Measurements from ENCODE around the gene RCE1.

RCE1 gene

DNA sequence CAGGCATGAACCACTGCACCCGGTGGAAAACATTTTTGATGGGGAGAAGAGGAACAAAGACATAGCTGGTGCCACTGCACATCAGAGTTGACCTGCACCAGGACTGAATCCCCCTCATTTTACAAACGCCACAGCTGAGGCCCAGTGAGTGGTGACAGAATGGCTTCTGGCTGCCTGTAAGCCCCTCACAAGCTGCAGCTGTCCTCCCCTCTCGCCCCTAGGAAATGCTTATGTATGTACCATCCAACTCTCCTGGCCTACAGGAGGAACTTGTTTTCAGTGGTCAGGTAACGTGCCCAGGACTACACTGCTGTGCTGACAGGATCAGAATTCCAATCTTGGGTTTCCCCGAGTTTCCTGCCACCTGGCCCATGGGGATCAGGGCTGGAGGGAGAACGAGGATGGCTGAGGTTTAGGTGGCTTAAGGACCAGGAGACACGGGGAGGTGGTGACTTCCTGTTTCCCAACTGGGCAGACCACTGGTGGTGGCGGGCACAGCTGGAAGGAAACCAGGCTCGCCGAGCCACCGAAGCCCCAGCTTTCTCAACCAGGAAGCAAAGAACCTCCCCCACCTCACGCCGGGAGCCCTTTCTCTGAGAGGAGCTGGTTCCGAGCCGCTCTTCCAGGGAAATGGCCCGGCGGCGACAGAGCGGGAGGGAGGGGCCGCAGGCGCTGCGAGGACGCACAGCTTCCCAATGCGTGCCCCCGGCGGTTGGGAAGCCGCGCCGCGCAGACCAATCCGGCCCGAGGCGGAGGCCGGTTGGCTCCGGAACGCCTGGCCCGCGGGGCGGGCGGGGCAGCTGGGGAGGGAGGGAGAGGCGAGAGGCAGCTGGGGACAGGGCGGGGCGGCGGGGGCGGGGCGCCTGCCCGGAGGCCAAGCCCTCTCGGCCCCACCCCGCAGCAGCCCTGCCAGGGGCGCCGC, 12.6 kb downstream of the RCE1 start:
- TF ChIP-seq, protein P1, sequence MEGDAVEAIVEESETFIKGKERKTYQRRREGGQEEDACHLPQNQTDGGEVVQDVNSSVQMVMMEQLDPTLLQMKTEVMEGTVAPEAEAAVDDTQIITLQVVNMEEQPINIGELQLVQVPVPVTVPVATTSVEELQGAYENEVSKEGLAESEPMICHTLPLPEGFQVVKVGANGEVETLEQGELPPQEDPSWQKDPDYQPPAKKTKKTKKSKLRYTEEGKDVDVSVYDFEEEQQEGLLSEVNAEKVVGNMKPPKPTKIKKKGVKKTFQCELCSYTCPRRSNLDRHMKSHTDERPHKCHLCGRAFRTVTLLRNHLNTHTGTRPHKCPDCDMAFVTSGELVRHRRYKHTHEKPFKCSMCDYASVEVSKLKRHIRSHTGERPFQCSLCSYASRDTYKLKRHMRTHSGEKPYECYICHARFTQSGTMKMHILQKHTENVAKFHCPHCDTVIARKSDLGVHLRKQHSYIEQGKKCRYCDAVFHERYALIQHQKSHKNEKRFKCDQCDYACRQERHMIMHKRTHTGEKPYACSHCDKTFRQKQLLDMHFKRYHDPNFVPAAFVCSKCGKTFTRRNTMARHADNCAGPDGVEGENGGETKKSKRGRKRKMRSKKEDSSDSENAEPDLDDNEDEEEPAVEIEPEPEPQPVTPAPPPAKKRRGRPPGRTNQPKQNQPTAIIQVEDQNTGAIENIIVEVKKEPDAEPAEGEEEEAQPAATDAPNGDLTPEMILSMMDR (IDR thresholded peaks at IDR 0.05; ENCODE audit: control extremely low read depth, extremely low read depth, low read depth, missing control alignments) = no peak
- ChIA-PET POLR2A (interaction anchor here (0.6 to 1.6 kb wide), 6 partner anchors 10 to 545 kb away, joined by 3 to 7 read pairs (median 3); partner anchors contain the start of gene RCE1), CTCF (interaction anchor here (1.2 to 2.1 kb wide), 3 partner anchors 11 to 26 kb away, joined by 3 to 8 read pairs (median 3); no protein-coding TSS in a partner anchor)
- DNase-seq (ENCODE audit: extremely low spot score) = peak; percentile 99

DNA sequence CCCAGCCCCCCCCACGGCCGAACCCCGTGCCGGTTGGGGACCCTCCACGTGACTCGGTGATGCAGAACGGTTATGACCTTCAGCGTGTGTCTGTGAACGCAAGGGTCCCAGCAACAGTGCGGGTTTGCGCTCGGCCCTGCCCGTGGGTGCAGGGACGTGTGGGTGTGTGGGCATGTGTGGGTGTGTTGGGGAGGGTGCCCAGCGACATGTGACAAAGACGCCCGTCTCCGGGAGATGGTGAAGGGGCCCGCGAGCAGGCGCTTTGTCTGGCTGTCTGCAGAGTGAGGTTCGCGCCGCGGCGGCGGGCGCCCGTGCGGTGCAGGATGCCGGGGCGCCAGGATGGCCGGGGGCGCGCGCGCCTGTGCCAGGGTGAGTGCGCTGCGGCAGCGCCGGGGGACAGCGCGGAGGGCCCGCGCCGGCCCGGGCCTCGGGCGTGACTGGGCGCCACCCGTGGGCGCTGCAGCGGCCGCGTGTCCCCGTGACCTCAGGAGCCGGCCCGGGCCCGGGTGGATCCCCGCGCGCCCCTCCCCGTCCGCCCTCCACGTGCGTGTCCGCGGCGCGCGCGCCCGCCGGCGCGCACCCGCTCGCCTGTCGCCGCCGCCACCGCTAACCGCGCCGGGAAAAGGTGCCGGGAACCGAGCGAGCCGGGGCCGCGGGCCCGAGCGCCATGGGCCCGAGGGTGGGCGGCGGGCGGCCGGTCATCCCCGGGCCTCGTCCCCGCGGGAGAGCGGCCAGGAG, 13.4 kb downstream of the RCE1 start, which contains the start of gene LRFN4:
LRFN4 (plus strand) TSS at position 569 of the 738 bp plus-strand sequence. CDS start 681 bp downstream, outside the sequence.
- POLR2A ChIA-PET = interaction anchor here (0.9 to 1.4 kb wide), 4 partner anchors 11 to 178 kb away, joined by 3 to 7 read pairs (median 3); partner anchors contain the start of gene RCE1
- TF ChIP-seq, protein P1 (IDR thresholded peaks at IDR 0.05; ENCODE audit: control extremely low read depth, extremely low read depth, low read depth, missing control alignments) = no peak
- CTCF ChIA-PET = interaction anchor here (1.2 to 2.1 kb wide), 3 partner anchors 11 to 25 kb away, joined by 3 to 8 read pairs (median 3); no protein-coding TSS in a partner anchor
- DNase-seq (ENCODE audit: extremely low spot score) = peak; percentile 65

DNA sequence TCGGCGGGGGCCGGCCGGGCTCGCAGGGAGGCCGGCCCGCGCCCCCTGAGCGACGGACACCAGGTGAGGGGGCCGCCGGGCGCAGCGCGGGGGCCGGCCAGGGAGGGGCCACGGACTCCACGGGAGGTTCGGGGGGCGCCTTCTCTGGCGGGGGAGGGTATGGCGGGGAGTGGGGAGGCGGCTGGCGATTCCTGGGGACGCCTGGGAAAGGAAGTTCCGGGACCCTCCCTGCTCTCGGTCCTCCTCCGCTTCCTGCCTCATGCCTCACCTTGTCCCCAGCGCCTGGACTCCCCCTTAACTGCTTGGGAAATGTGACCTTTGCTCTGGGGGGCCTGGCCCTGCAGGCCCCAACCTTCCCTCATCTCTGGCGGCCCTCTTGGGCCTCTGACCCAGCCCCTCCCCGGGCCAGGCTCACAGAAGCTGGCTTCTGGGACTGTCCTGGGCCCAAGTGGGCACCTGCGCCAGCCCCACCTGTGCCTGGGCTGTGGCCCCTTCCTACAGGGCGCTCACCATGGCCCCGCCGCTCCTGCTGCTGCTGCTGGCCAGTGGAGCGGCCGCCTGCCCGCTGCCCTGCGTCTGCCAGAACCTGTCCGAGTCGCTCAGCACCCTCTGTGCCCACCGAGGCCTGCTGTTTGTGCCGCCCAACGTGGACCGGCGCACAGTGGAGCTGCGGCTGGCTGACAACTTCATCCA, 14.1 kb downstream of the RCE1 start:
- no peak for DNase-seq (ENCODE audit: extremely low spot score)
- ChIA-PET POLR2A (no interaction called here), CTCF (no interaction called here)
- TF ChIP-seq, protein P1 (IDR thresholded peaks at IDR 0.05; ENCODE audit: control extremely low read depth, extremely low read depth, low read depth, missing control alignments) = no peak

DNA sequence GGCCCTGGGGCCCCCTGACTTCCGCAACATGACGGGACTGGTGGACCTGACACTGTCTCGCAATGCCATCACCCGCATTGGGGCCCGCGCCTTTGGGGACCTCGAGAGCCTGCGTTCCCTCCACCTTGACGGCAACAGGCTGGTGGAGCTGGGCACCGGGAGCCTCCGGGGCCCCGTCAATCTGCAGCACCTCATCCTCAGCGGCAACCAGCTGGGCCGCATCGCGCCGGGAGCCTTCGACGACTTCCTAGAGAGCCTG, 14.6 kb downstream of the RCE1 start:
- POLR2A ChIA-PET = no interaction called here

DNA sequence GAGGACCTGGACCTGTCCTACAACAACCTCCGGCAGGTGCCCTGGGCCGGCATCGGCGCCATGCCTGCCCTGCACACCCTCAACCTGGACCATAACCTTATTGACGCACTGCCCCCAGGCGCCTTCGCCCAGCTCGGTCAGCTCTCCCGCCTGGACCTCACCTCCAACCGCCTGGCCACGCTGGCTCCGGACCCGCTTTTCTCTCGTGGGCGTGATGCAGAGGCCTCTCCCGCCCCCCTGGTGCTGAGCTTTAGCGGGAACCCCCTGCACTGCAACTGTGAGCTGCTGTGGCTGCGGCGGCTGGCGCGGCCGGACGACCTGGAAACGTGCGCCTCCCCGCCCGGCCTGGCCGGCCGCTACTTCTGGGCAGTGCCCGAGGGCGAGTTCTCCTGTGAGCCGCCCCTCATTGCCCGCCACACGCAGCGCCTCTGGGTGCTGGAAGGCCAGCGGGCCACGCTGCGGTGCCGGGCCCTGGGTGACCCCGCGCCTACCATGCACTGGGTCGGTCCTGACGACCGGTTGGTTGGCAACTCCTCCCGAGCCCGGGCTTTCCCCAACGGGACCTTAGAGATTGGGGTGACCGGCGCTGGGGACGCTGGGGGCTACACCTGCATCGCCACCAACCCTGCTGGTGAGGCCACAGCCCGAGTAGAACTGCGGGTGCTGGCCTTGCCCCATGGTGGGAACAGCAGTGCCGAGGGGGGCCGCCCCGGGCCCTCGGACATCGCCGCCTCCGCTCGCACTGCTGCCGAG, 15.1 kb downstream of the RCE1 start:
- ChIA-PET POLR2A (no interaction called here), CTCF (interaction anchor here (0.8 kb wide), 1 partner anchor 12 kb away, joined by 3 read pairs; no protein-coding TSS in a partner anchor)
- no peak for DNase-seq (ENCODE audit: extremely low spot score)
- TF ChIP-seq, protein P1 (IDR thresholded peaks at IDR 0.05; ENCODE audit: control extremely low read depth, extremely low read depth, low read depth, missing control alignments) = no peak

More for the DNA sequence above, 14.6 kb downstream of the RCE1 start:
- CTCF ChIA-PET = interaction anchor here (0.8 kb wide), 1 partner anchor 12 kb away, joined by 3 read pairs; no protein-coding TSS in a partner anchor
- DNase-seq (ENCODE audit: extremely low spot score) = no peak
- TF ChIP-seq, protein P1 (IDR thresholded peaks at IDR 0.05; ENCODE audit: control extremely low read depth, extremely low read depth, low read depth, missing control alignments) = no peak

Measured in GM10248 (cell line).